H9 (cell line): ENCODE measurements around the gene IGF1. TPM values are rescaled to one million over a fixed set of nuclear protein-coding genes. Genes with fewer than 3 reads are reported as not detected.

Experiments used
- DNase-seq: peaks from one replicate; pipeline ENCODE4 v3.0.0-alpha.2; 2017
- H2AFZ ChIP-seq: one replicate; pipeline ENCODE4 v1.6.1; 2013; ENCODE audit warnings: mild to moderate bottlenecking, low read length, control low read depth, moderate library complexity
- H2AK5ac ChIP-seq: 2 replicates; pipeline ENCODE4 v1.6.1; 2013; ENCODE audit warnings: low read length, control low read depth, mixed read lengths; ENCODE audit not compliant: insufficient read length
- H2BK120ac ChIP-seq: one replicate; pipeline ENCODE4 v1.6.1; 2013; ENCODE audit warnings: low read depth, mild to moderate bottlenecking, low read length, control low read depth, inconsistent platforms; ENCODE audit not compliant: poor library complexity, severe bottlenecking
- H2BK12ac ChIP-seq: 2 replicates; pipeline ENCODE4 v1.6.1; 2013; ENCODE audit warnings: low read length, control low read depth, mixed read lengths, low read depth; ENCODE audit not compliant: insufficient read length
- H2BK15ac ChIP-seq: 2 replicates; pipeline ENCODE4 v1.6.1; 2013; ENCODE audit warnings: low read depth, low read length, control low read depth
- H2BK20ac ChIP-seq: one replicate; pipeline ENCODE4 v1.6.1; 2013; ENCODE audit warnings: low read depth, mild to moderate bottlenecking, low read length, control low read depth, inconsistent platforms; ENCODE audit not compliant: poor library complexity, severe bottlenecking
- H2BK5ac ChIP-seq: 2 replicates; pipeline ENCODE4 v1.6.1; 2013; ENCODE audit warnings: low read length, control low read depth, mixed read lengths; ENCODE audit not compliant: insufficient read length
- H3K14ac ChIP-seq: 2 replicates; pipeline ENCODE4 v1.6.1; 2013; ENCODE audit warnings: low read length, control low read depth; ENCODE audit not compliant: insufficient read depth
- H3K18ac ChIP-seq: 2 replicates; pipeline ENCODE4 v1.6.1; 2013; ENCODE audit warnings: low read depth, mild to moderate bottlenecking, mixed read lengths, low read length, control low read depth; ENCODE audit not compliant: insufficient read length
- H3K23ac ChIP-seq: 2 replicates; pipeline ENCODE4 v1.6.1; 2013; ENCODE audit warnings: low read length, control low read depth, mixed read lengths, low read depth; ENCODE audit not compliant: insufficient read length
- H3K23me2 ChIP-seq: 2 replicates; pipeline ENCODE4 v1.6.1; 2013; ENCODE audit warnings: low read depth, mild to moderate bottlenecking, mixed read lengths, low read length, control low read depth; ENCODE audit not compliant: insufficient read length, poor library complexity, severe bottlenecking
- H3K27ac ChIP-seq: 2 replicates; pipeline ENCODE4 v1.5.1; 2013; ENCODE audit warnings: low read length, control low read depth, mixed read lengths, low read depth; ENCODE audit not compliant: insufficient read length
- H3K27me3 ChIP-seq: 2 replicates; pipeline ENCODE4 v1.6.1; 2013; ENCODE audit warnings: low read length, control low read depth, inconsistent platforms; ENCODE audit not compliant: insufficient read depth
- H3K4ac ChIP-seq: 2 replicates; pipeline ENCODE4 v1.6.1; 2013; ENCODE audit warnings: low read depth, mild to moderate bottlenecking, control low read depth, inconsistent platforms, low read length, moderate library complexity
- H3K4me1 ChIP-seq: 2 replicates; pipeline ENCODE4 v1.6.1; 2013; ENCODE audit warnings: low read length, control low read depth, inconsistent platforms; ENCODE audit not compliant: insufficient read depth
- H3K4me2 ChIP-seq: 2 replicates; pipeline ENCODE4 v1.6.1; 2013; ENCODE audit warnings: low read length, control low read depth, mixed read lengths; ENCODE audit not compliant: insufficient read length, insufficient read depth
- H3K56ac ChIP-seq: 2 replicates; pipeline ENCODE4 v1.6.1; 2013; ENCODE audit warnings: low read depth, mild to moderate bottlenecking, mixed read lengths, low read length, control low read depth; ENCODE audit not compliant: insufficient read length
- H3K79me1 ChIP-seq: 2 replicates; pipeline ENCODE4 v1.6.1; 2013; ENCODE audit warnings: low read depth, mild to moderate bottlenecking, moderate library complexity, low read length, control low read depth, inconsistent platforms; ENCODE audit not compliant: insufficient read depth, poor library complexity, severe bottlenecking
- H3K79me2 ChIP-seq: 2 replicates; pipeline ENCODE4 v1.6.1; 2013; ENCODE audit warnings: low read length, control low read depth, inconsistent platforms; ENCODE audit not compliant: insufficient read depth
- H3K9ac ChIP-seq: 2 replicates; pipeline ENCODE4 v1.6.1; 2013; ENCODE audit warnings: low read length, control low read depth, mixed read lengths; ENCODE audit not compliant: insufficient read length; ENCODE audit errors: extremely low read depth
- H3K9me3 ChIP-seq: one replicate; pipeline ENCODE4 v1.6.1; 2013; ENCODE audit warnings: low read depth, low read length, inconsistent platforms; ENCODE audit not compliant: control insufficient read depth
- H3T11ph ChIP-seq: one replicate; pipeline ENCODE4 v1.6.1; 2013; ENCODE audit warnings: mild to moderate bottlenecking, low read length, control low read depth, inconsistent platforms
- H4K20me1 ChIP-seq: one replicate; pipeline ENCODE4 v1.6.1; 2013; ENCODE audit not compliant: control insufficient read depth, insufficient read length, insufficient read depth
- H4K5ac ChIP-seq: 2 replicates; pipeline ENCODE4 v1.6.1; 2013; ENCODE audit warnings: low read depth, mild to moderate bottlenecking, mixed read lengths, low read length, control low read depth; ENCODE audit not compliant: insufficient read length
- H4K8ac ChIP-seq: replicated peaks from 2 replicates; pipeline ENCODE4 v1.6.1; 2013; ENCODE audit warnings: low read length, control low read depth, mixed read lengths, low read depth; ENCODE audit not compliant: insufficient read length
- H4K91ac ChIP-seq: 2 replicates; pipeline ENCODE4 v1.6.1; 2013; ENCODE audit warnings: low read depth, mild to moderate bottlenecking, moderate library complexity, mixed read lengths, low read length, control low read depth; ENCODE audit not compliant: insufficient read length
- H3K27ac Mint-ChIP-seq, 3 experiments: 2 replicates in 2 of 3; 3 replicates in 1 of 3; pipeline ENCODE4 v1.8.0; 2020 to 2021; ENCODE audit warnings: mixed read lengths in 3 of 3, mild to moderate bottlenecking in 1 of 3, moderate library complexity in 1 of 3
- H3K27me3 Mint-ChIP-seq: 2 replicates; pipeline ENCODE4 v1.8.0; 2021; ENCODE audit warnings: low read depth, mild to moderate bottlenecking, moderate library complexity, mixed read lengths
- H3K36me3 Mint-ChIP-seq, 3 experiments: 2 replicates in 2 of 3; 3 replicates in 1 of 3; pipeline ENCODE4 v1.8.0; 2020 to 2021; ENCODE audit warnings: low read depth in 3 of 3, mixed read lengths in 3 of 3; ENCODE audit not compliant: insufficient read depth in 1 of 3
- H3K4me1 Mint-ChIP-seq, 2 experiments: 2 replicates each; pipeline ENCODE4 v1.8.0; 2020; ENCODE audit warnings: mixed read lengths in 2 of 2
- H3K4me3 Mint-ChIP-seq, 2 experiments: 2 replicates in 1 of 2; 3 replicates in 1 of 2; pipeline ENCODE4 v1.8.0; 2020 to 2021; ENCODE audit warnings: mild to moderate bottlenecking in 2 of 2, mixed read lengths in 2 of 2, moderate library complexity in 1 of 2
- H3K9me3 Mint-ChIP-seq, 2 experiments: 2 replicates in 1 of 2; 3 replicates in 1 of 2; pipeline ENCODE4 v1.8.0; 2020; ENCODE audit warnings: mild to moderate bottlenecking in 2 of 2, mixed read lengths in 2 of 2, moderate library complexity in 1 of 2
- WGBS: extraction: QIAGEN DNeasy Blood & Tissue Kit; methylation state at CpG from one replicate; pipeline ENCODE4 v1.1.7; 2013; ENCODE audit warnings: missing lambda C conversion rate, low lambda C conversion rate, mixed read lengths; ENCODE audit not compliant: insufficient read length; ENCODE audit errors: extremely low coverage; 5-methylcytosine and 5-hydroxymethylcytosine counted together
- total RNA-seq: library from RNA; stranded (reverse); gene quantifications from 2 replicates; pipeline ENCODE4 v1.2.1, GENCODE V29; 2021
- TF ChIP-seq, protein P1 (sequence below): fragments of 200-600 bp; sonication (generic); conservative IDR thresholded peaks from 3 replicates; pipeline ENCODE4 v1.8.0; 2021; ENCODE audit warnings: antibody characterized with exemption, mild to moderate bottlenecking

IGF1 gene
- total RNA-seq, 1 experiment from 2014 or later: not detected

DNA sequence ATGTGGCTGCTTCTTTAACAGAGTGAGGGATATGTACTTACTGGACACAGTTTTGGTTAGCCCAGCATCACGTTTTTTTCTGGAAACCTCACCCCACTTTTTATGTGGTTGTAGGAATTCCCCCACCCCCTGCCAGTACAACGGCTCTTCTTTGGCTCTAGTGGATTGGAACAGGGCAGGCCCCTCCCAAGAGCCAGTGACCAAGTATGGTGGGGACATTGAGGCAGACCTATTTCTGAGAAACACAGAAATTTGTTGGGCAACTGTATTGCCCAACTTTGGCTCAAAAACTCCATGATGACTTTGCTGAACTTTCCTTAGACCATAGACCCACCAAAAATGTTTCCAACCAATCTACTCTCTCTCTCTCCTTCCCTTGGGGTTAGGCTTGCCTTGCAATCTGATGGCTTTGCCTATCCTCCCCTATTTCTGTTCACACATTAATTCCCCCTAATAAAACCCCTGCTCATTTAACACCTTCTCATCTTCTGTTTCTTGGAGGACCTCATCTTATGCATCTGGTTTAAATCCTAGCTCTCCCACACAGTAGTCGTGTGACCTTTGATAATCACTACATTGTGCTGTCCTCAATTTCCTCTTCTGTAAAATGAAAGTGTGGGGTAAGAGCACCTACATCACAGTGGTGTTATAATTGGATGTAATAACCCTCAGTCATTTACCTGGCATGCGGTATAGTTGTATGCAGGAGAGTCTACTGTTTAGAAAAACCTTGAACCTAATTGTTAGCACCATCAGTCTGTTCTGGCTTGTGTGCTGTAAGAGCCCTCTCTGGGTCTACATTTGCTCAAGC lies 71.7 kb downstream of the IGF1 start:
- Histone ChIP-seq H3K4me2 (no peak overlapping the region), H3K79me2 (no peaks in the 10 kb centered on the region), H2BK12ac (no peak overlapping the region), H3K4ac (no peak overlapping the region), H3K9me3 (no peaks in the 10 kb centered on the region), H3K18ac (no peak overlapping the region), H2AFZ (no peak overlapping the region), H2BK20ac (no peak overlapping the region), H2AK5ac (no peak overlapping the region), H4K8ac (no peak overlapping the region), H3K23ac (no peak overlapping the region), H3K27me3 (no peaks in the 10 kb centered on the region), H4K20me1 (no peaks in the 10 kb centered on the region), H4K5ac (no peak overlapping the region), H3K56ac (no peak overlapping the region), H3T11ph (no peak overlapping the region), H3K79me1 (no peaks in the 10 kb centered on the region), H3K14ac (no peak overlapping the region), H3K9ac (no peak overlapping the region), H2BK15ac (no peak overlapping the region), H3K4me1 (no peaks in the 10 kb centered on the region), H4K91ac (no peak overlapping the region), H3K23me2 (no peaks in the 10 kb centered on the region), H2BK120ac (no peak overlapping the region), H2BK5ac (no peak overlapping the region), H3K27ac (no peak overlapping the region)
- Mint-ChIP-seq H3K27me3 (no peaks in the 10 kb centered on the region; the same call in 1 of the 2 replicates), H3K4me1 (peaks cover 0 to 7% of the 10 kb centered on the region in 2 experiments; a peak in 2 of 4 replicates), H3K27ac (no peak overlapping the region), H3K9me3 (no peaks in the 10 kb centered on the region), H3K36me3 (no peaks in the 10 kb centered on the region; a peak in 1 of 7 replicates), H3K4me3 (no peak overlapping the region)
- no peak for DNase-seq
- whole genome bisulfite sequencing: no CpG with 5 or more reads among the region's 4 CpGs
- TF ChIP-seq, protein P1, sequence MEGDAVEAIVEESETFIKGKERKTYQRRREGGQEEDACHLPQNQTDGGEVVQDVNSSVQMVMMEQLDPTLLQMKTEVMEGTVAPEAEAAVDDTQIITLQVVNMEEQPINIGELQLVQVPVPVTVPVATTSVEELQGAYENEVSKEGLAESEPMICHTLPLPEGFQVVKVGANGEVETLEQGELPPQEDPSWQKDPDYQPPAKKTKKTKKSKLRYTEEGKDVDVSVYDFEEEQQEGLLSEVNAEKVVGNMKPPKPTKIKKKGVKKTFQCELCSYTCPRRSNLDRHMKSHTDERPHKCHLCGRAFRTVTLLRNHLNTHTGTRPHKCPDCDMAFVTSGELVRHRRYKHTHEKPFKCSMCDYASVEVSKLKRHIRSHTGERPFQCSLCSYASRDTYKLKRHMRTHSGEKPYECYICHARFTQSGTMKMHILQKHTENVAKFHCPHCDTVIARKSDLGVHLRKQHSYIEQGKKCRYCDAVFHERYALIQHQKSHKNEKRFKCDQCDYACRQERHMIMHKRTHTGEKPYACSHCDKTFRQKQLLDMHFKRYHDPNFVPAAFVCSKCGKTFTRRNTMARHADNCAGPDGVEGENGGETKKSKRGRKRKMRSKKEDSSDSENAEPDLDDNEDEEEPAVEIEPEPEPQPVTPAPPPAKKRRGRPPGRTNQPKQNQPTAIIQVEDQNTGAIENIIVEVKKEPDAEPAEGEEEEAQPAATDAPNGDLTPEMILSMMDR: no peak
